Hepatocyte (in vitro differentiated cells): Measurements from ENCODE around the gene FBXL13.

Experiments
- CTCF ChIP-seq: fragments of 200-600 bp; sonication (generic); IDR thresholded peaks from 2 replicates; pipeline ENCODE4 v1.5.1; 2016; ENCODE audit warnings: antibody characterized with exemption, mild to moderate bottlenecking; ENCODE audit not compliant: poor library complexity
- EZH2 ChIP-seq: fragments of 200-600 bp; sonication (generic); IDR thresholded peaks from 2 replicates; pipeline ENCODE4 v1.6.1; 2016; ENCODE audit warnings: antibody characterized with exemption, mild to moderate bottlenecking, borderline replicate concordance
- EZH2phosphoT487 ChIP-seq: fragments of 200-600 bp; sonication (generic); IDR thresholded peaks from one replicate; pipeline ENCODE4 v1.6.1; 2018; ENCODE audit warnings: antibody characterized with exemption, mild to moderate bottlenecking, low read depth, moderate library complexity; ENCODE audit not compliant: unreplicated experiment, severe bottlenecking

- no peak for TF ChIP-seq CTCF
- TF ChIP-seq EZH2phosphoT487: no peak
- no peak for TF ChIP-seq EZH2
These were observed 255.4 kb downstream of the FBXL13 start for GRCh38 chr7:102819151-102819550.
